ENCODE data around the gene GFER. TPM values are rescaled to one million over a fixed set of nuclear protein-coding genes. Genes with fewer than 3 reads are reported as not detected.

GFER gene
- total and polyA plus RNA-seq, 2 of the 8 experiments (the other 6 are each of a cell fraction or from before 2014, with no cell fraction given): 17.7 to 37.9 TPM

DNA sequence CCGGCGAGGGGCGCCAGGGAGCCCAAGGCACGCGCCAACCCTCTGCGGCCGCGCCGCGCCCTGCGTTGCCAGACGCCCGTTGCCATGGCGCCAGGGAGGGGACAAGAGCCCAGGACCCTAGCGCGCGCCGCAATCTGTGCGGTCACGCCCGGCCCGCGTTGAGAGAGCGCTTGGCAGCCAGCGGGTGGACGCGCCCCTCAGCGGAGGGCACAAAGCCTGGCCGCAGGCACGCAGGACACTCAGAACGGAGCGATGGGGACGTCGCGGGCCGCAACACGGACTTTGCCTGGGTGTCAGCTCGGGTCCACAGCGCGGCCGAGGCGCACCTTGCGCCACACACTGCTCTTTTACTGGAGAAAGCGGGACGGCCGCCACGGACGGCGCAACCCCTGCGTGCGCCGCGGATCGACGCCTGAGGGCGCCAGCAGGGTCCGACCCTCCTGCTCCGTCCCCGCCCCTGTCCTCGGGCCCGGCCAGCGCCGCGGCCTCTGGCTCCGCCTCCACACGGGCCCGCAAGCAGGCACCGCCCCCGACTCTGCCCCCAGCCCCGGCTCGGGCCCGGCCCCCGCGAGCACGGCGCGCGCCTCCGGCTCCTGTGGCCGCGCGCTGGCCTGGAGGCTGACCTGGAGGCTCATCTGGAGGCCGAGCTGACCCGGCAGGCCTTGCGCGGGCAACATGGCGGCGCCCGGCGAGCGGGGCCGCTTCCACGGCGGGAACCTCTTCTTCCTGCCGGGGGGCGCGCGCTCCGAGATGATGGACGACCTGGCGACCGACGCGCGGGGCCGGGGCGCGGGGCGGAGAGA, at the start of gene GFER (continued):
- TF ChIP-seq, protein P1, sequence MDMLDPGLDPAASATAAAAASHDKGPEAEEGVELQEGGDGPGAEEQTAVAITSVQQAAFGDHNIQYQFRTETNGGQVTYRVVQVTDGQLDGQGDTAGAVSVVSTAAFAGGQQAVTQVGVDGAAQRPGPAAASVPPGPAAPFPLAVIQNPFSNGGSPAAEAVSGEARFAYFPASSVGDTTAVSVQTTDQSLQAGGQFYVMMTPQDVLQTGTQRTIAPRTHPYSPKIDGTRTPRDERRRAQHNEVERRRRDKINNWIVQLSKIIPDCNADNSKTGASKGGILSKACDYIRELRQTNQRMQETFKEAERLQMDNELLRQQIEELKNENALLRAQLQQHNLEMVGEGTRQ (IDR thresholded peaks at IDR 0.05; ENCODE audit: low read length): 0 out of 2 replicates have a peak, but pooled peaks have one; percentile 5
- TF ChIP-seq BACH1 (IDR thresholded peaks at IDR 0.05; ENCODE audit: low read length): peak; percentile 38; the same call in 1 of the 2 replicates
- no peak for TF ChIP-seq HDAC6 (IDR thresholded peaks at IDR 0.05; ENCODE audit: low read depth, low read length)
- TF ChIP-seq E2F6 (IDR thresholded peaks at IDR 0.05): peak; percentile 44; the same call in 1 of the 2 replicates
- peak; percentile 73 for TF ChIP-seq CREB1 (IDR thresholded peaks at IDR 0.05)
- TF ChIP-seq RAD21 (IDR thresholded peaks at IDR 0.05 in 1 of 2, conservative IDR thresholded peaks at IDR 0.05 in 1 of 2; ENCODE audit: low read depth in 2 of 2, low read length in 2 of 2): no peak; a peak in 1 of 4 replicates
- TF ChIP-seq CTCF (IDR thresholded peaks at IDR 0.05; ENCODE audit: control extremely low read depth in 1 of 3, insufficient read depth in 1 of 3, low read depth in 1 of 3, low read length in 3 of 3): peak in 2 of 3 experiments; percentile 58 to 60; a peak in 3 of 4 replicates
- TF ChIP-seq SIX5 (IDR thresholded peaks at IDR 0.05; ENCODE audit: low read depth, low read length): no peak
- no peak; the same call in 1 of the 2 replicates for TF ChIP-seq SP1 (IDR thresholded peaks at IDR 0.05; ENCODE audit: low read depth, low read length)
- no peak for TF ChIP-seq POU5F1 (IDR thresholded peaks at IDR 0.05; ENCODE audit: low read depth, low read length)
- peak; percentile 86 for TF ChIP-seq KDM5A (IDR thresholded peaks at IDR 0.05; ENCODE audit: low read length)
